ENCODE data around the gene ADAMTS6.

DNA sequence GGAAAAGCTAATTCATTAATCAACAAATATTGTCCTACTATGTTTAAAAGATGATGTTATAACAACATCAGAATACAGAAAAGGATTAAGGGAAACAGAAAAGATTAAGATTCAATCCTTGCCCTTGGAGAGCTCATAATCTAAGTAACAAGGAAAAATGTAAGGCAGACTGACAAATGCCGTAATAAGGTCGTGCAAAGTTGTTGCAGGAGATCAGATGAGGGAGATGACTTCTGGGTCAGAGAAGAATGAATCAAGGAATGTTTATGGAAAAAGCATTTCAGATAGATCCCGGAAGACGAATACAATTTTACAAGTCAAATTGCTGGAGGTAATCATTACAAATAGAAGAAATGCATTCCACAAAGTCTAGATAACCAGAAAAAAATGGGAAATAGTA, 6.4 kb downstream of the ADAMTS6 start:
- TF ChIP-seq CTCF (IDR thresholded peaks at IDR 0.05; ENCODE audit: insufficient read depth, low read length), result no peak
- TF ChIP-seq, protein P1, sequence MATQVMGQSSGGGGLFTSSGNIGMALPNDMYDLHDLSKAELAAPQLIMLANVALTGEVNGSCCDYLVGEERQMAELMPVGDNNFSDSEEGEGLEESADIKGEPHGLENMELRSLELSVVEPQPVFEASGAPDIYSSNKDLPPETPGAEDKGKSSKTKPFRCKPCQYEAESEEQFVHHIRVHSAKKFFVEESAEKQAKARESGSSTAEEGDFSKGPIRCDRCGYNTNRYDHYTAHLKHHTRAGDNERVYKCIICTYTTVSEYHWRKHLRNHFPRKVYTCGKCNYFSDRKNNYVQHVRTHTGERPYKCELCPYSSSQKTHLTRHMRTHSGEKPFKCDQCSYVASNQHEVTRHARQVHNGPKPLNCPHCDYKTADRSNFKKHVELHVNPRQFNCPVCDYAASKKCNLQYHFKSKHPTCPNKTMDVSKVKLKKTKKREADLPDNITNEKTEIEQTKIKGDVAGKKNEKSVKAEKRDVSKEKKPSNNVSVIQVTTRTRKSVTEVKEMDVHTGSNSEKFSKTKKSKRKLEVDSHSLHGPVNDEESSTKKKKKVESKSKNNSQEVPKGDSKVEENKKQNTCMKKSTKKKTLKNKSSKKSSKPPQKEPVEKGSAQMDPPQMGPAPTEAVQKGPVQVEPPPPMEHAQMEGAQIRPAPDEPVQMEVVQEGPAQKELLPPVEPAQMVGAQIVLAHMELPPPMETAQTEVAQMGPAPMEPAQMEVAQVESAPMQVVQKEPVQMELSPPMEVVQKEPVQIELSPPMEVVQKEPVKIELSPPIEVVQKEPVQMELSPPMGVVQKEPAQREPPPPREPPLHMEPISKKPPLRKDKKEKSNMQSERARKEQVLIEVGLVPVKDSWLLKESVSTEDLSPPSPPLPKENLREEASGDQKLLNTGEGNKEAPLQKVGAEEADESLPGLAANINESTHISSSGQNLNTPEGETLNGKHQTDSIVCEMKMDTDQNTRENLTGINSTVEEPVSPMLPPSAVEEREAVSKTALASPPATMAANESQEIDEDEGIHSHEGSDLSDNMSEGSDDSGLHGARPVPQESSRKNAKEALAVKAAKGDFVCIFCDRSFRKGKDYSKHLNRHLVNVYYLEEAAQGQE (IDR thresholded peaks at IDR 0.05; ENCODE audit: insufficient replicate concordance, low read depth), result no peak
- no peak for TF ChIP-seq POLR2AphosphoS5 (IDR thresholded peaks at IDR 0.05; ENCODE audit: low read depth)
